Fibroblast of skin of abdomen (primary cell): ENCODE measurements around the gene FER.

Experiments used
- DNase-seq: peaks from one replicate; pipeline ENCODE4 v3.0.0-alpha.2; 2013

The FER gene

GRCh38 chr5:109192027-109192426, 444.3 kb downstream of the FER start:
- DNase-seq = no peak

- no peak for DNase-seq
These were observed 445.0 kb downstream of the FER start for GRCh38 chr5:109192555-109193281.

GRCh38 chr5:109195667-109196066, 448.0 kb downstream of the FER start:
- DNase-seq = no peak

- no peak for DNase-seq
These were observed 448.6 kb downstream of the FER start for GRCh38 chr5:109196087-109196822.

GRCh38 chr5:109196823-109197160, 449.1 kb downstream of the FER start:
- DNase-seq = no peak

- no peak for DNase-seq
These were observed 451.6 kb downstream of the FER start for GRCh38 chr5:109199289-109199688.

- DNase-seq = no peak
These were observed 452.3 kb downstream of the FER start for GRCh38 chr5:109199799-109200620.

- DNase-seq = no peak
These were observed 467.3 kb downstream of the FER start for GRCh38 chr5:109215040-109215439.

GRCh38 chr5:109218818-109219217, 471.1 kb downstream of the FER start:
- peak; percentile 7 for DNase-seq

- DNase-seq = no peak
These were observed 475.8 kb downstream of the FER start for GRCh38 chr5:109223531-109223930.

GRCh38 chr5:109224276-109224882, 476.7 kb downstream of the FER start:
- DNase-seq = no peak

GRCh38 chr5:109225716-109226625, 478.3 kb downstream of the FER start:
- no peak for DNase-seq

GRCh38 chr5:109230369-109230768, 482.7 kb downstream of the FER start:
- no peak for DNase-seq

GRCh38 chr5:109231331-109231730, 483.6 kb downstream of the FER start:
- no peak for DNase-seq

- DNase-seq = no peak
These were observed 486.7 kb downstream of the FER start for GRCh38 chr5:109234381-109234780.

GRCh38 chr5:109239456-109239855, 491.8 kb downstream of the FER start:
- DNase-seq = no peak

- DNase-seq = peak; percentile 9
These were observed 494.8 kb downstream of the FER start for GRCh38 chr5:109242518-109242917.

GRCh38 chr5:109246395-109246794, 498.7 kb downstream of the FER start:
- DNase-seq = no peak
